DMS153 (cell line): Measurements from ENCODE around the gene DRC7.
A peak's percentile ranks its signal among the peaks of the same experiment; 100 is the strongest.
"Not testable (repeated sequence)": the region's sequence is repeated elsewhere in the genome, so short reads cannot be mapped to it uniquely, and the experiment has no call there.

Experiments
- DNase-seq: peaks from one replicate; lab custom pipeline; 2025; lab: John Stamatoyannopoulos, UW

The DRC7 gene

DNA sequence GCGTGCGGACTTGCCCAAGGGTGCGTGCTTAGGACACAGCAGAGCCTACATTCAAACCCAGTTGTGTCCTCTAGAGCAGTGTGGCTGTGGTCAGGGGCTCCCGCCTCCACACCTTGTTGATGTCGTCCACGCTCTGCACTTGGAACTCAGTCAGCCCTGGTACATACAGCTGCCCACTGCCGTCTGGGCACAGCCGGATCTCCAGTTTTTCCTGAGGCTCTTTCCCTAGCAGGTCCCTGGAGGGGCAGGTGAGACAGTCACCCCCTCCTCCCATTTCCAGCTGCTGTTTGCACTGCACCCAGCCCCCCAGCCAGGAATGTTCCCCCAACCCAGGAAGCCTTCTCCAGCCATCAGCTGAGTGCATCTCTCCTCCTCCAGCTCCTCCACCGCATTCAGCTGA, 66.7 kb downstream of the DRC7 start:
- DNase-seq, result no peak

DNA sequence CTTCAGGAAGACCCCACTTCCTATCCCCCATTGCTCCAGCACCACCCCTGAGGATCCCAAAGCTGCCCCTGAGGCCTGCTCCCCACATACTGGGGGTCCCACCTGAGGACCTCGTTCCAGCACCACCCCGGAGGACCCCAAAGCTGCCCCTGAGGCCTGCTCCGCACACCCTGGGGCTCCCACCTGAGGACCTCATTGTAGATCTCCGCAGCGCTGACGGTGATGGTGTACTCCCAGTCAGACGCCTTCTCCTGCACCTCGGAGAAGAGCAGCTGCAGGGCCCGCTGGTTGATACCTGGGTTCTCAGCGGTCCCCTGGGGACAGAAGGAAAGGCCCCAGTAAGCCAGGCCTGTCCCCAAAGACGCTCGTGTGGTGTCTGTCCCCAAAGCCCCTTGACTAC, 67.4 kb downstream of the DRC7 start:
- no peak for DNase-seq

DNA sequence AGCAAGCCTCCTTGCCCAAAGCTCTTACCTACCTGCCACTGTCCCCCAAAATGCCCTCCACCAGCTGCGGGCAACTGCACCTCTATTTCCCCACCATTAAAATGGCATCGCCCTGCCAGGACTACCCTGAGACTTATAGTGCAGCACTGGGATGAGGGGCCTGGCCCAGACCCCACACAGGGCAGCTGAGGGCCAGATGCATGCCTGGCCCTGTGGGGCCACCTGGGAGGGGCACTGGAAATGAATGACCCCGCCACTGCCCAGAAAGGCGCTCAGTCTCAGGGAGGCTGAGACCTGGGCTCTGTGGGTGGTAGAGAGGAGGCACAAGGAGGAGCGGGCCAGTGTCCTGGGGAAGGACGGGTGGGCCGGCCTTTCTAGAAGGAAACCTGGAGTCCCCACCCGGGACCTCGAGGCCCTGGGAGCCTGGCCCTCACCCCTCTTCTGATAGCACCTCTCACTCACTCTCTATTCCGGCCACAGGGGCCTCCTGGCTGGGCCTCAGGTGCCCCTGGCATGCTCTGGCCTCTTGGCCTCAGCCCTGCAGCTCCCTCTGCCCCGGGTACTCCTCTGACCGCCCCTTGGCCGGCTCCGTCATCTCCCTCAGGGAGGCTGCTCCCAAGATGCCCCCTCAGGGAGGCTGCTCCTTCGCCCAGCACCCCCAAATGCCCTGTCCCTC, 67.9 kb downstream of the DRC7 start:
- no peak for DNase-seq

DNA sequence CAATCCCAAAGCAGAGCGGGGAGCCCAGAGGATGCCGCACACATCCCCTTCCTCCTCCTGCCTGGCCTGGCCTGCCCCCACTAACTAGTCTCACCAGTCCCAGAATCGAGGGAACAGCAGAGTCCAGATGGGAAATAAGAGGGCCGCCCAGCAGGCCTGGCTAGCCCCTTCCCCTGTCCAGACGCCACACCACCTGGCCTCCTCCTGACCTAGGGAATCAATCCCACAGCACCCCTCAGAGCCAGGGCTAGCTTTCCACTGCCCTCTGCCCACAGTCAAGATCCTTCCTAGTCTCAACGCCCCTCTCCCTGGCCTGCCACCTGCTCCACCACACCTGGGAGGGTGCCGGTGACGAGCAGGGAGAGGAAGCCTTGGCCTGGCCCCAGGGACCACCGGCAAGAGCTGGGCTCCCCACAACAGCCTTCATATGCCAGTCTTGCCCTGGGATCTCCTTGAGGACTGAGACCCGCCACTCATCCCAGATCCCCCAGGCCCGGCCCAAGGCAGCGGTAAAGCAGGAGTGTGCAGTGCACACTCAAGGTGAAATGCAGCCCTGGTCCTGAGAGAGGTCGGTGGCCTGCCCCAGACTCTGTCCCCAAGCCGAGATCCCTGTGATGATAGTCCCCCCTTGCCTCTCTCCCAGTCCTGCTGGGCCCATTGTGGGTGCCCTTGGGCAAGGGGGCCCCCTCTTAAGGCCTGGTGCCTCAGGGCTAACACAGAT, 68.8 kb downstream of the DRC7 start:
- no peak for DNase-seq

DNA sequence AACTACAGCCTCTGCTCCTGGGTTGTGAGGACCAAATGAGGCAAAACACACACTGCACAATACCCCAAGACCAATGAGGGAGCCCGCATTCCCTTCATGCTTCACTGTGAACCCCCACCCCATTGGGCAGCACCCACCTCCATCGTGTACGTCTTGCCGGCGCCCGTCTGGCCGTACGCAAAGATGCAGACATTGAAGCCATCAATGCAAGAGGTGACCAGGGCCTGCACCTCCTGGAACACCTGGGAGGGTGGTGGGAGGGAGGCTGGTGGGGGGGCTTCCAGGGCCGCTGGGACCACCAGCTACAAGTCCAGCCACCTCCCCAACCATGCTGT, 69.4 kb downstream of the DRC7 start:
- DNase-seq, result no peak

DNA sequence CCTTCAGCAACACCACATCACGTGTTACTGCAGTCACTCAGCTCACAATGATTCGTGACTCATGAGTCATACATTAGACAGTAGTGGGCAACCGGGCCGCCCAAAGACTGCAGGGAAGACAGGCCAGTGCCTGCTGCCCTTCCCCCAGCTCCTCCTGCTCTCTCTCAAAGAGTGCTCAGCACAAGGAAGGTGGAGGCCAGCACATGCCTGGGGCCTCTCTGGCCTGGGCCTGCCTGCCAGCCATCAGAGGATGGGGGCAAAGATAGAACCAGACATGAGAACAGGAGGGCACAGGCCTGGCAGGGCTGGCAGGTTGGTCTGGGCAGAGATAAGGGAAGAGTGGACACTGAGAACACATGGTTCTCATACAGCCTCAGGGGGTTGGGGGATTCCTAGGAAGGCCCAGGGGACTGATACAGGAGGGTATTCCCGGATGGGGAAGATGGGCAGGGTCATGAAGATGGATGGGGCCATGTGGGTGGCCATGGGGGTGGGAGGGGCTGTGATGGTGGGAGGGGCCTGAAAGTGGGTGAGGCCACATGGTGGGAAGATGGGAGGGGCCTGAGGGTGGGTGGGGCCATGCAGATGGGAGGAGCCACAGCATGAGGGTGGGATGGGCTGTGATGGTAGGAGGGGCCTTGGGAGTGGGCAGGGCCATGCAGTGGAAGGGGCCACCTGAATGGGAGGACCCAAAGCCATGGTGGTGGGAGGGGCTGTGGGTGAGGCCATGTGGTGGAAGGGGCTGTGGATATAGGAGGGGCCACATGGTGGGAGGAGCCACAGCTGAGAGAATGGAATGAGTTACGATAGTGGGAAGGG, 69.9 kb downstream of the DRC7 start:
- no peak for DNase-seq

DNA sequence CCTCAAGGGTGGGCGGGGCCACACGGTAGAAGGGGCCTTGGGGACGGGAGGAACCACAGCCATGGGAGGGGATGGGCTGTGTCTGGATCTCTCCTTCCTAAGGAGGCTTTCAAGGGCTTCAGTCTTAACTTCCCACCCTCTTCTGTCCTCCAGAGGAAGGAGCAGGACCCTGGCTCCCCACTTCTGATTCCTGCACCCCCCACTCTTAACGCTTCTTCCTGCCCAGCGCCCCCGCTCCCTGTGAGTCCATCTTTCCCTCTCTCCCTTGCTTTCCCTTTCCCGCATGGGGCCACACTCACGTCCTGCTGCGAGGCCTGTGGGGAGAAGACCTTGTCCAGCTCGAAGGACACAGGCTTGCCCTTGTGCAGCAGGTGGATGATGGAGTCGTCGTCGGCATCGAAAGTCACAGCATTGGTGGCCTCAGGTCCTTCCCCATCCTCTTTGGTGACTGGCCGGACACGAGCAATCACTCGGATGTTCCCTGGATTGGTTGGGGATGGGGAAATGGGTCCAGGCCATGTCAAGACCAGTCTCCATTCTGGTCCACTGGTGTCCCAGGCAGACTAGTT, 70.6 kb downstream of the DRC7 start:
- DNase-seq, result no peak

DNA sequence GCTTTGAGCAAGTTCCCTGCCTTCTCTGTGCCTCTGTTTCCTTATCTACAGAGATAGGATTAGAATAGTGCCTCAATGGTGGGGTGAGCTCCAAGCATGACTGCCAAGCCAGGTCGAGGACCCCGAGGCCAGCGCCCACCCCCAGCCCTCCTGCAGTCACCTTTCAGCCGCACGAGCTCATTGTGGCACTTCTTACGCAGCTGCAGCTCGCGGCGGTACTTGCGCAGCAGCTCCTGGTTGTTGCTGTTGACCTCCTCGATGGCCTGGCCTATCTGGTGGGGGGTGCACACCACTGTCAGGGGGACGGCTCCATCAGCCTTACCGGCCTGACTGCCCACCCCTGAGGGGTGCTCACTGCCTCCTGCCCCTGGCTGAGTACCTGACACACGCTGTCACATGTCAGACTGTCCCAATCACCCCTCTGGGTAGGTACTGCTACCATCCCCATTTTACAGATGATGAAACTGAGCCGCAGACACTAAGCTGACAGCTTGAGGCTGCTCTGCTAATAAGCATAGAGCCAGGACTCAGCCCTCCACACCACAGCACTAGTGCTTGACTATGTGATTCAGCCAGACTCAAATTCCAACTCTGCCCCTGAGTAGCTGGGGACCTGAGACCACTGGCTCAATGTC, 72.2 kb downstream of the DRC7 start:
- no peak for DNase-seq

DNA sequence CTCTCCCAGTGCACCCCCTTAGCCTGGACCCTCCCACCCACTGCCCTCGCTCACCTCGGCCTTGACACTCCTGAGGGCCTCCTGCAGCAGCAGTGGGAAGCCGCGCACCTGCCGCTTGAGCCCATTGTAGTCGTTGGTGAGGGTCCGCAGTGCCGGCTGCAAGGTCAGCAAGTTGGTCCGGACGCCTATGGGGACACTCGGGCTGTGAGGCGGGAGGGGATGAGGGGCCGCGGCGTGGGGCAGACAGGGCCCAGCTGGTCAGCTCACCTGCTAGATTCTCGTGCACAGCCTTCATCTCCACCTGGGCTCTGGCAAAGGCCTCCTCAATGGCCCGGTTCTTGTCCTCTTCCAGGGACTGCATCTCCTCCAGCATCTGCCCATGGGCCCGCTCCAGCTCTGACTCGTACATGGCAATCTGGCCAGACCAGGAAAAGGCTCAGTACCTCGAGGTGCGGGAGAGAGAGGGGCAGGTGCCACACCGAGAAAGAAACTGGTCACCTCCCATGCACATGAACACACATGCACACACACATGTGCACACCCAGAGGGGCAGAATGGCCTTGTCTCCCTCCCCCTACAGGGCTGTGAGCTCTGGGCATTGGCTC, 75.0 kb downstream of the DRC7 start:
- no peak for DNase-seq

DNA sequence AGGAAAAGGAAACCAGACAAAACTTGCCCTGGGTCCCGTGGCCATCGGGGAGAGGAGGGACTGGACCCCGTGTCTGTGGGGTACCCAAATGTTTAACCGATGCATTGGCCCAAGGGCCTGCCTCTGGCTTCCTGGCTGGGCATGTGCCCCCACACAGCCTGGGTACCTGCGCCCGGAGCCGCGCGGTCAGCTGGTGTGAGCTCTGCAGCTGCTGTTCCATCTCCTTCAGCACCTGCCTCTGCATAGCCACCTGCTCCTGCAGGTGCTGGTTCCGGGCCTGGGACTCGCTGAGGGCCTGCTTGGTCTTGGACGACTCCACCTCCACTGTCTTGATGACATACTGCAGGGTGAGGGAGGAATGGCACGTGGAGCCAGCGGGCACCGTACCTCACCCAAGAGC, 75.8 kb downstream of the DRC7 start:
- DNase-seq, result no peak

DNA sequence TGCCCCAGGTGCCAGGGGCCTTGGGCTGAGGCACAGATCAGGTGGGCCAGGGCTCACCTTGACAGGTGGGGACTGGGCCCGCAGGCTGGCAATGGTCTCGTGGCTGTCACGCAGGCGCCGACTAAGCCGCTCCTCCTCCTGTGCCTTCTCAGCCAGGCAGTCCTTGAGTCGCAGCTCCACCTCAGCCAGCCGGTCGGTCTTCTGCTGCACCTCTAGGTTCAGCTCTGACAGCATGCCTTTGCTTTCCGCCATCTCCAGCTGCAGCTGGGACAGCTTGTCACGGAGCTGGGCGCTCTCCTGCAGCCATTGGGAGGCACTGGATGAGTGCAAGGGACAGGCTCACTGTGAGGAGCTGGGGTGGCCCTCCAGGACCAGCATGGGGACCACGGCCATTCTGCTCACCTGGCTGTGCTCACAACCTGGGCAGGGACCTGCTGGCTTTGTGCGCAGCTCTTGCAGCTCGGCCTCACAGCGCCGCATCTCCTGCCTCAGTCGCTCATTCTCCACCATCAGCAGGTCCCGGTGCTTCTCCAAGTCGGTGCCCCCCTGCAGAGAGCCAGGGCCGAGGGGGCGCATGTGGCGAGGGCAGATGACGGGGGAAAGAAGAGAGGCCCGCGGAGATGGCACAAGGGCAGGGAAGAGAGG, 76.7 kb downstream of the DRC7 start:
- DNase-seq, result no peak

DNA sequence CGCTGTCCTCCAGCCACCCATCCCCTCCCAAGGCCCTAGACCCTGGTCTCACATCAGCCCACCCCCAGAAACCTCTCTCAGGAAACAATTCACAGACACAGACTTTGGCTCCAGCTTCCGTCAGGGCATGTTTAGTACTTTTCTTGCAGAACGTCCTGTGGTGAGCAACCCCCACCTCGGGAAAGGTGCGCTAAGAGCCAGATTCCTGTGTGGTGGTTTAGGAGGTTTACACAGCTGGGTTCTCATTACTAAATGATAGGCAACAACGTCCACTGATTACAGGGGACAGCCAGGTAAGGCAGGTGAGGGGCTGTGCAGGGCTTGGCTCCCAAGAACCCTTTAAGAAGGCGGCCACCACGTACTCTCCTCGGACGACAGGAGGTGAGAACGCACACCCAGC, 78.4 kb downstream of the DRC7 start:
- DNase-seq, result no peak

DNA sequence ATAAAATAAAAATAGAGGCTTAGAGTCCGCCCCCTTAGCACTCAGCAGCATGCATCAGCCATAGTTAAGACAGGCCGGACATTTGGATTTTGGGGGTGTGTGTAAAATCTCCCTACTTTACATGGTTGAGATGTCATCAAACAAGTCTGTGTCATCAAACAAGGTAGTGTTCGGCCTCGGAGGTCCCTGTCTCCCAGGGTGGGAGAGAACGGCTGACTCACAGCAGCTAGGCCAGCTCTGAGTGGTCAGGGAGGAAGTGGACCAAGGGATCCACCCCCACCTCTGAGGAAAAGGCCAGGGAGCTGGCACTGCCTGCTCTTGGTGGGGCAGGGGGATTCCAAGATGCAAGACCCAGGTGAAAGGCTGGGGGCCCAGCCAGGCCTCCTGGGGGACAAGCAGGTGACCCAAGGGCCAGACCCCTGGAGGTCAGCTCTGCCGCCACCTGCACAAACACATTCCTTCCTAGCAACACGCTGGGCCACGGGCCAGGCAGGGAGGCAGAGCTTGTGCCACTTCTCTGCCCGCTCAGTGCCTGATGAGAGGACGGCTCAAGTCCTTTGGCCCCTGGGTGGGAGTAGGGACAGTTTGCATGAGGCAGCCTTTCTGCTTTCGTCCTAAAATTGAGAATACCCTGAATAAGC, 79.2 kb downstream of the DRC7 start:
- DNase-seq, result no peak

DNA sequence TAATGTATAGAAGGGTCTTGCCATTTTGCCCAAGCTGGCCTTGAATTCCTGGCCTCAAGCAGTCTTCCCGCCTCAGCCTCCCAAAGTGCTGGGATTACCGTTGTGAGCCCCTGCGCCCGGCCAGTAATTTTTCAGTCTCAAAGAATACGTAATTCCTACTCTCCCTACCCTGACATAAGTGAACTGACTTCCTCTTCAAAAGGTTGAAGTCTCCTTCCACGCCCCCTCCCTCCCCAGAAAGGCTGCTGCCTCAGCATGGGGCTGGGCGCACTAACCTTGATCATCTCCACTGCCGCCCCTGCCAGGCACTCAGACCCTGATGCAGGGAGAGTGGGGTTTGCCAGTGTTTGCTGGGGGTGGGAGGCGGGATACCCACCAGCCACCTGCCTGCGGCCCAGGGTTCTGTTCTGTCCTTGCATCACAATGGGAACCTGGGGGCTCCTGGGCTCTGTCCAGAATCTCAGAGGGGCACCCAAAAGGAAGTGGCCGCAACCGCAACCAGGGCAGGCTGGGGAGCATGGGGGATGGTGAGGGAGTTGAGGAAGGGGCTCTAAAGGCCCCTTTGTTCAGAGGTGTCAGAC, 80.2 kb downstream of the DRC7 start:
- no peak for DNase-seq

DNA sequence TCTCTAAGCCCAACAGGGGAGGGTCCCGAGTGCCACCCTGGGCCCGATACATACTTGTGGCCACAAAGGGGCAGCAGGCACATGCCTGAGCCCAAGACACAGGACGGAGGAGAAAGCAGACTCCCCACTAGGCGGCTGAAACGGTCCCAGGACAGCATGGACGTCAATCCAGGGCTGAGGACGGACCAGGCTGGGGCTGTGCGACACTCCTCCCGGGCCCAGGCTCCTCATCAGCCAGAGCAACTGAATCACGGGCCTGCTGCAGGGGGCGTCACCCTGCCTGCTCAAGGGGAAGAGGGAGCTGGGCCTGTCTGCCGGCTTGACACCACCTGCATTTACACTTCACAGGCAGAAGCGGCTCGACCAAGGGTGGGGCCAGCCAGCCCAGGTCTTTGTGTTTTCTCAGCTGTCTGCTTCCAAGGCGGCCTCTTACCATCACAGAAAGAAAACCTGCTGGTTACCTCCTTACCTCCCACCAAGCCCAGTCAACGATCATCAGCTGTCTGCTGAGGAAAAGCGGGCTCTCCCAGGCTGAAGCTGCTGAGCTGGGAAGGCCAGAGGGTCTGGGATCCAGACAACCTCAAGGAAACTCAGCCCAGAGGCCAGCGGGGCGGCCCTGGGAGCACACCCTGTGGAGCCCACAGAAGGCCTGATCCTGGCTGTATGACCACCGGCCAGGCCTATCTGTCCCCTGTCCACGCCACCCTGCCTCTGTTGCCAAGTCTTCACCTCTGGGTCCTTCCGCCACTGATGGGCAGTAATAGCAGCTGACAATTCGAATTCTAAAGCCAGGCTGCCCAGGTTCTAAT, 81.3 kb downstream of the DRC7 start:
- peak; percentile 26 for DNase-seq

DNA sequence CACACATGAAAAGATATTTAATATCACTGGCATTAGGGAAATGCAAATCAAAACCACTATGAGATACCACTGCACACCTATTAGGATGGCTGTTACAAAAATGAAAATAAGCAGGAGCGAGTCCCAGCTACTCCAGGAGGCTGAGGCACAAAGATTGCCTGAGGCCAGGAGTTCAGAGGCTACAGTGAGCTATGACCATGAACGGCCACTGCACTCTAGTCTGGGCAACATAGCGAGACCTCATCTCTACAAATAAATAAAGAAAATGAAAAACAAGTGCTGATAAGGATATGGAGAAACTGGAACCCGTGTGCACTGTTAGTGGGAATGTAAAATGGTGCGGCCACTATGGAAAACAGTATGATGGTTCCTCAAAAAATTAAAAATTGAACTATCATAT, 84.1 kb downstream of the DRC7 start:
- no peak for DNase-seq

DNA sequence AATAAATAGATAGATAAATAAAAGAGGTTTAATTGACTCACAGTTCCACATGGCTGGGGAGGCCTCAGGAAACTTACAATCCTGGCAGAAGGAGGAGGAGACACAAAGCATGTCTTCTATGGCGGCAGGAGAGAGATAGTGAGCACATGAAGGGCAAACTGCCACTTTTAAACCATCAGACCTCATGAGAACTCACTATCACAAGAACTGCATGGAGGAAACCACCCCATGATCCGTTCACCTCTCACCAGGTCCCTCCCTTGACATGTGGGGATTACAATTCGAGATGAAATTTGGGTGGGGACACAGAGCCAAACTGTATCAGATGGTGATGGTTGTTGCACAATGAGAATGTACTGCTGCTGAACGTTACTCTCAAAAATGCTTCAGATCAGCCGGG, 85.2 kb downstream of the DRC7 start:
- DNase-seq, result not testable (repeated sequence)

DNA sequence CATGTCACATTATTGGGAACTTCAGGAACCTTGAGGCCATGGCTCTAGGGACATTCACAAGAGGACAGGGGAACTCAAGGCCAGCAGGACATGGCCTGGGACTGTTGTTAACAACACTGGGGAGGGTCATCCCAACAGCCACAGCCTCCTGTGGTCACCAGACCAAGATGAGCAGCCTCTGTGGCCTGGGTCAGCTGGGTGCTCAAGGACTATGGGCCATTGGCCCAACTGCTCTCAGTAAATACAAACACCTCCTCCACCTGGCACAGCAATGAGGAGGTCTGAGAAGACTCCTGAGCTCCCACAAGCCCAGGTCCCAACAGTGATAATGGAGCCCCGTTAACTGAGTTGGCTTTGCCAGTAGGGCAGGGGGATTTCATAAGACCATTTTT, 86.7 kb downstream of the DRC7 start:
- no peak for DNase-seq
